GM18520 (cell line): Measurements from ENCODE around the gene VPS29.
"Not testable (repeated sequence)": the region's sequence is repeated elsewhere in the genome, so short reads cannot be mapped to it uniquely, and the experiment has no call there.

Experiments used
- ATAC-seq: cut with Tn5 transposase; IDR thresholded peaks from one replicate; pipeline ENCODE4 v1.9.1; 2021; ENCODE audit not compliant: unreplicated experiment

Gene VPS29

DNA sequence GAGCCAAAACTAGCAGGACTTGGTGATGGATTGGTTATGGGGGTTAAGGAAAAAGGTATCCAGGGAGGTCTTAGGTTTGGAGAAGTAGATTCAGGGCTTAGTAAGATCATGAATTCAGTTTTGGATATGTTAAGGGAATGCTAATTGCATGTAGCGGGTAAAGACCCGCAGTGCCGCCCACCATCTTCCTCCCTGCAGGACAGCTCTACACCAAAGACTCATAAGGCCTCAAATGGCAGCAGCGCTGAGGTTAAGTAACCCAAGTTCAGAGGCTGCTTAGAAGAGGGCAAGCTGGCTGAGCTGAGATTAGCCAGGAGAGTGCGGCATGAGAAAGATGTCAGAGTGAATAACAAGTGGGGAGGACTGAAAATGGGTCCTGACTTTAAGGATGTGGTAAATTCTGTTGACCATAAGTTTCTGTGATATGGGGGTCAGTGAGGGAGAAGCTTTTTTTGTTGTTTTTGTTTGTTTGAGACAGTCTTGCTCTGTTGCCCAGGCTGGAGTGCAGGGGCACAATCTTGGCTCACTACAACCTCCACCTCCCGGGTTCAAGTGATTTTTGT lies 26.4 kb upstream of the VPS29 start:
- ATAC-seq, result no peak

DNA sequence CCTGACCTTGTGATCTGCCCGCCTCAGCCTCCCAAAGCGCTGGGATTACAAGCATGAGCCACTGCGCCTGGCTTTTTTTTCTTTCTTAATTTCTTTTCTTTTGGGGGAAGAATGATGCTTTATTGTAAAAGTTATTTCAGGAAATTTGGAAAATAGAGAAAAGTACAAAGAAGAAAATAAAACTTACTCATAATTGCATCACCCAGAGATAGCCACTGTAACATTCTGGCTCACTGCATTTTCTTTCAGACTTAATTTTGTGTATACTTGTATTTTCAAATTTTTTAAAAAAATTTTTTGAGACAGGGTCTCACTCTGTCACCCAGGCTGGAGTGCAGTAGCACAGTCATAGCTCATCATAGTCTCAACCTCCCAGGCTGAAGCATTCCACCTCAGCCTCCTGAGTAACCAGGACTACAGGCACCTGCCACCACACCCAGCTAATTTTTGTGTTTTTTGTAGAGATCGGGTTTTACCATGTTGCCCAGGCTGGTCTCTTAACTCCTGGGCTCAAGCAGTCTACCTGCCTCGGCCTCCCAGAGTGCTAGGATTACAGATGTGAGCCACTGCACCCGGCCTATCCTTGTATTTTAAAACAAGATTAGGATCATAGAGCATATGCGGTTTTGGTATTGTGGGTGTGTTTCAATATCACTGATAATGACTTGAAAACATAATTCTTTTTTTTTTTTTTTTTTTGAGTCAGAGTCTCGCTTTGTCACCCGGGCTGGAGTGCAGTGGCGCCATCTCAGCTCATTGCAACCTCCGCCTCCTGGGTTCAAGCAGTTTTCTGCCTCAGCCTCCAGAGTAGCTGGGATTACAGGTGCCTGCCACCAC lies 19.2 kb upstream of the VPS29 start:
- not testable (repeated sequence) for ATAC-seq

DNA sequence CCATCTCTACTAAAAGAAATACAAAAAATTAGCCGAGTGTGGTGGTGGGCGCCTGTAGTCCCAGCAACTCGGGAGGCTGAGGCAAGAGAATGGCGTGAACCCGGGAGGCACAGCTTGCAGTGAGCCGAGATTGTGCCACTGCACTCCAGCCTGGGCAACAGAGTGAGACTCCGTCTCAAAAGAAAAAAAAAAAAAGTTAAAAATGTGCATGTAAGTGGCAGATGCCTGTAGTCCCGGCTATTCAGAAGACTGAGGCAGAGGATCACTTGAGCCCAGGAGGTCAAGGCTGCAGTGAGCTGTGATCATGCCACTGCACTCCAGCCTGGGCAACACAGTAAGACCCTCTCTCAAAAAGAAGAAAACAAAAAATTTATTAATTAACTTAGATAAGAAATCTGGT lies 16.1 kb upstream of the VPS29 start:
- not testable (repeated sequence) for ATAC-seq

DNA sequence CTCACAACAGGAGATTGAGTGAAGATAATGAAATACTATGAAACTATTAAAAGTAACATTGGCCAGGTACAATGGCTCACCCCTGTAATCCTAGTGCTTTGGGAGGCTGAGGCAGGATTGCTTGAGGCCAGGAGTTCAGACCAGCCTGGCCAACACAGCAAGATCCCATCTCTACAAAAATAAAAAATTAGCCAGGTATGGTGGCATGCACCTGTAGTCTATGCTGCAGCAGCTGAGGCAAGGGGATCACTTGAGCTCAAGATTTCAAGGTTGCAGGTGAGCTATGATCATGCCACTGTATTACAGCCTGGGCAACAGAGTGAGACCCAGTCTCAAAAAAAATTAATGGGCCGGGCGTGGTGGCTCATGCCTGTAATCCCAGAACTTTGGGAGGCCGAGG lies 15.1 kb upstream of the VPS29 start:
- no peak for ATAC-seq

DNA sequence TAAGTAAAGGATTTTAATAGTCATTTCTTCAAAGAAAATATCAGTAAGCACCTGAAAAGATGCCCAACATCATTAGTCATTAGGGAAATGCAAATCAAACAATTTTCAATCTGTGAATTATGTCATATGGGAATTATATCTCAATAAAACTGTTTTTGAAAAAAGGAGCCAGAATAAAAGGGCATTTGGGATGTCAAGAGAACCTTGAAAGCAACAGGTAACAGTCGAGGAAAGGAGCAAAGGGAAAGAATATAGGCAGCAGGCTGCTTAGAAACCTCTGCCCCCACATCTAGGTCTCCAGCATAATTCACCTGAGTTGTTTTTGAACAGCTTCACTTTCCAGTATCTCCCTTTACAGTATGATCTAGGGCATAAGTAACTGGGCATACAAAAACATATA lies 12.5 kb upstream of the VPS29 start:
- ATAC-seq, result no peak

DNA sequence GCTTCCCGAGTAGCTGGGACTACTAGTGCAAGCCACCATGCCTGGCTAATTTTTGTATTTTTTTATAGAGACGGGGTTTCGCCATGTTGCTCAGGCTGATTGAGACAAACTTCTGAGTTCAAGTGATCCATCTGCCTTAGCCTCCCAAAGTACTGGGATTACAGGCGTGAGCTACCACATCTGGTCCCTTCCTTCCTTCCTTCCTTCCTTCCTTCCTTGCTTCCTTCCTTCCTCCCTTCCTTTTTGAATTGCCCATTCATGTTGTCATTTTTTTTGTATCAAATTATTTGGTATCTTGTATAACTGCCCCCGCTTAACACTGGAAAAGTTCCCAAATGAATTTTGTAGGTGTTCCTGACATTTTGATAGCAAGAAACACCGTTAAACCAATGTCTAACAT lies 11.9 kb upstream of the VPS29 start:
- no peak for ATAC-seq

DNA sequence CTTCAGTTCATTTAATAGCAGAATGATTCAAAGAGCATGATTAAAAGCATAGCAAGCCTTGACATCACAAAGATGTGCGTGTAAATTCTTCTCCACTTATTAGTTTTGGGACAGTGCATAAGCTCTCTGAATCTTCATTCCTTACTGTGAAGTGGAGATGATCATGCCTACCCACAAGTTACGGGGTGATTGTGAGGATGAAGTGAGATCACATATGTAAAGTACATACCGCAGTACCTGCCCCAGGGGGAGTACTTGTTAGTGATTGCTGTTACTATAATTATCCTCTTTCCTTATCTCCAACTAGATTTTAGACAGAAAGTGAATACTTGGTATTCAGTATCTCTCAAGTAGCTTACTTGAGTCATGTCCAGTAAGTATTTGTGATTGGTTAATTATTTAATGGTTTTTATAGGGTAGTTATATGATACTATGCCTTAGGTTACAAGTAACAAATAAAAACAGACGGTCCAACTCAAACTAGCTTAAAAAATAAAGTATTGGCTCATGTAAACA lies 6.2 kb upstream of the VPS29 start:
- no peak for ATAC-seq

DNA sequence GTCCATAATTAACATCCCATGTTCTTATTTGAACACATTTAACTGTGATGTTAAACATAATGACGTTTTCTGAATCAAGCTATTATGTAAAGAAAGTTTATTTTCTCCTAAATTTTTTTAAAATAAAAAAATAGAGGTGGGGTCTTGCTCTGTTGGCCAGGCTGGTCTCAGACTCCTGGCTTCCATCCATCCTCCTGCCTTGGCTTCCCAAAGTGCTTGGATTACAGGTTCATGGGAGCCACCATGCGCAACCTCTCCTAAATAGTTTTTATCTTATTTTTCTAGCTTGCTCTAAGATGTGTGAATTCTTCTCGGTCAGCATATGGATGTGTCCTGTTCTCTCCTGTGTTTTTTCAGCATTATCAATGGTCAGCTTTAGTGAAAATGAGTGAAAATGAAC lies 3.4 kb upstream of the VPS29 start:
- ATAC-seq, result no peak

DNA sequence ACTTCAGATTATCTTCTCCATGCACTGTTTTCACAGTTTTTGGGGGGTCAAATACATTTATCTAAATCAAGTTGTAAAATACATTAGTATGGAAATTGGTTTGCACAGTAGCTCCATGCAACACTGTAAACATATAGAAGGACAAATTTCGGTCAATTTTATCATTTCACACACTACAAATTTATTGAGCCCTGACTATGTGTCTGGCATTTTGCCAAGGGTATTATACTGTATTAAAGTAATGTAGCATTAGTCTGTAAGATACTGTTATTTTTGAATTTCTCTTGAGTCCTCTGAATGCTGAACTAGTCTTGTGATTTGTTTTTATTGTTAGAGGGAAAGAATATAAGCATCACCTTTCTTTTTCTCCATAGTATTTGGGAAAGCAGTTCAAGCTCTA lies 1.5 kb upstream of the VPS29 start:
- no peak for ATAC-seq

DNA sequence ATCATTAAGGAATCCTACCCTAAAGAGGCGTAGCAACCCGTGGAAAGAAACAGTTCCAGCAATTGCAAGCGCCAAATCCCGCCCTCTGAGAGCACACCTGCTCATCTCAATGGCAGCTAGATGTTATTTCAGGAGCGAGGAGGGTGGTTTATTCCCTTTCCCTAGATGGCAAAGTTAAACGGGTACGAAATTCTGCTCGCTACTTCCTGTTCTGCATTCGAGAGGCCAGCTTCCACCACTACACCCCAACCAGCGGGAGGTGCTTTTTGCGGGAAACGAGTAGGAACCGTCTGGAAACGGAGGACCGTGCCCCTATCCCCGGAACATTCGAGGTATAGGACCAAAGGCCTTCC lies 536 bp downstream of the VPS29 start:
- peak; percentile 12 for ATAC-seq

DNA sequence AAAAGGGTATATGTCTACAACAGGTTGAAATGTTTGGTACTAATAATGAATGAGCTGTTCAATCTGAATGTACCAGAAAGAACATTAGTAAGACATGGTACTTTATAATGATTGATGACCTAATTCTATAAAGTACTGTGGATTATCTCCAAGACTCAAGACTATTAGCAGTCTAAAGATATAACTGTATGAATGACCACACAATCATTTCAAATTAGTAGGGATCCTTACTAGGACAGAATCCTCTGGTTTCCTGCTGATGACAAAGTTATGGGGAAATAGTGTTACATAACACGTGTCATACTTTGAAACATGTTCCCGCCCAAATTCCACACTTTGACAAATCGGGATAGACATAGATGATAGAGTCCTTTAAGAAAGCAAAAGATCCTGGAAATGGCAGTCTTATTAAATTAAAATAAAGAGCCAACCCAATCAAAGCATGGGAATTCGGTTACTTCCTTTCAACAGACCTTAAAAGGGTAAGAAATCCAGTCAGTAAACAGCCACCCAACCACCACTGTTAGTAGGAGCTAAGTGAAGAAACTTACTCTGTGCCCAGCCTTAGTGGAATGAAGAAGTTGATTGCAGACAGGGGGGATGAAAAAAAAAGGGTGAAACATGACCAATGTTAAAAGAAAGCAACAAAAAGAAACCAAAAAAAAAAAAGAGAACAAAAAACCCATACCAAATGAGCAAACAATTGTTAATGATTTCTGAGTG lies 2.8 kb downstream of the VPS29 start:
- ATAC-seq, result no peak

DNA sequence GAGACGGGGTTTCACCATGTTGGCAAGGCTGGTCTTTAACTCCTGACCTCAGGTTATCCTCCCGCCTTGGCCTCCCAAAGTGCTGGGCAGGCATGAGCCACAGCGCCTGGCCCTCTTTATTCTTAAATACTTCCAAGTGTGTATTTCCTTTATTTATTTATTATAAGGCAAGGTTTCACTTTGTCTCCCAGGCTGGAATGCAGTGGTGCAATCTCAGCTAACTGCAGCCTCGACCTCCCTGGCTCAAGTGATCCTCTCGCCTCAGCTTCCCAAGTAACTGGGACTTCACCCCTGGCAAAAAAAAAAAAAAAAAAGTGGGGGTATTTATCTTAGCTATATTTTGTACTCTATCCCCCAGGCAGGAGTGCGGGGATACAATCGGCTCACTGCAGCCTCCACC lies 26.5 kb downstream of the VPS29 start:
- no peak for ATAC-seq

DNA sequence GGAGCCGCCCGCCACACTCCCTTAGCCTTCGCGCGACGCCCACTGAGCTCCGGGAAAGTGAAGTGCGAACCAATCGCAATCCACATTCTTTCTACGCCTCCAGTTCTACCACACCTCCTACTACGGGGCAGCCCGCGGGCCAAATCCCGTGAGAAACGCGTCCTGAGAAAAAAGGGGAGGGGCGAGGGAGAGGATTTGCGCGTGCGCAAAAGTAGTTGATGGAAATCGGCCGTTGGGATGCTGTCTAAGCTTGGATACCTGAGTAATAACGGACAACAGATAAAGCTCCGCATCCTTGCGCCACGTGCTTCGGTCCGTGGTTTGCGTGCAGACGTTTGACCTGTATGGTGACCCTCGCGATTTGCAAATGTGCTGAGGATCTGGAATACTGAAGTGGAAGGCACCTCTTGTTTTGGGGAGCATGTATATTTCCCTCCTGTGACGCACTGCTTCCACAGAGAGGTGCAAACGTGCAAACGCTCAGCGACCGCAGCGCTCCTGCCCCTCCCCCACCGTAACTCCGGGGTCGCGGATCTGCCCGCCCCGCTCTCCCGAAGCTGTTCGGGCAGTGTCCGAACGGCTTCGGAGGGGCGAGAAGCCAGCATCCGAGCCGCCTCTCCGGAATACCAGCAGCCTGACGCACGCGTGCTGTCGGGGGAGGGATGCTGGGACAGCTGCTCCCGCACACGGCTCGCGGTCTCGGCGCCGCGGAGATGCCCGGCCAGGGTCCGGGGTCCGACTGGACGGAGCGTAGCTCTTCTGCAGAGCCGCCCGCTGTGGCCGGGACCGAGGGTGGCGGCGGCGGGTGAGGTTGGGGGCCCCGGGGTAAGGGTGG lies 33.5 kb downstream of the VPS29 start, which contains the start of the genes FAM216A and GPN3:
Gene FAM216A (plus strand): TSS at position 632 of the 835 bp plus-strand sequence. CDS start 31 bp downstream, at position 663.
Gene GPN3 (minus strand): TSS at position 44 of the 835 bp plus-strand sequence. CDS start 54 bp downstream, outside the sequence.
- ATAC-seq, result peak; percentile 72

DNA sequence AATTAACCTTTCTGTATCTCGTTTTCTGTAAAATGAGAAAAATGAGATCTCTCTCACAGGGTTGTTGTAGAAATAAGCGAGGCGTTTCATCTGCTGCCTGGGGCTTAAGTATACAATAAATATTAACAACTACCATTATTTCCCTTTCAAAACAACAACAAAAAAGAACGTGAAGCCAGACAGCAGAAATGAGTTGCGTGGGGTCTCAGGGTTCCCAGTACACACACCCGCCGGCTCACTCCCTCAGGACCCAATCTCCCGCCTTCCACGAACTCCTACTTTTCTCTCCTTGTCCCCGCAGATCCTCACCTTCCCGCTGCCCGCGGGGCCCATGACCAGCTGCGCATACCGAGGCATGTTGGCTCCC lies 34.1 kb downstream of the VPS29 start:
- no peak for ATAC-seq

DNA sequence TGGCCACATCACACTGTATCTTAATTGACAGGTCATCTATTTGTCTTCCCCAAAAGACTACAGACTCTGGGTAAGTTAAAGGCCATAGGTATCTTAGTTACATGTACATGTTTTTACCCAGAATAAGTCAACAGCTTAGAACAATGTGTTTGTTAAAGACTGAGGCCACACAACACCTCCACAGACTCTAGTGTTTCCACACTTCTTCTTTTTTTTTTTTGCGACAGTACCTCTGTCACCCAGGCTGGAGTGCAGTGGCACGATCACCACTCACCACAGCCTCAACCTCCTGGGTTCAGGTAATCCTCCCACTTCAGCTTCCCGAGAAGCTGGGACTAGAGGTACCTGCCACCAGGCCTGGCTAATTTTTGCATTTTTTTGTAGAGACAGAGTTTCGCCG lies 35.1 kb downstream of the VPS29 start:
- ATAC-seq, result no peak

DNA sequence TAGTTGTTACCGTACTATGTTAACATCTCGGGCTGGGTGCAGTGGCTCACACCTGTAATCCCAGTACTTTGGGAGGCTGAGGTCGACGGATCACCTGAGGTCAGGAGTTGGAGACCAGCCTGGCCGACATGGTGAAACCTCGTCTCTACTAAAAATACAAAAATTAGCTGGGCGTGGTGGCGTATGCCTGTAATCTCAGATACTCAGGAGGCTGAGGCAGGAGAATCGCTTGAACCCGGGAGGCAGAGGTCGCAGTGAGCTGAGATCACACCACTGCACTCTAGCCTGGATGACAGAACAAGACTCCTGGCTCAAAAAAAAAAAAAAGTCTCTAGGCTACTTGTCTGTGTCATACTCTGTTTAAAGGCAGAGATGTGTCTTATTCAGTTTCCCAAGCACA lies 36.1 kb downstream of the VPS29 start:
- not testable (repeated sequence) for ATAC-seq

DNA sequence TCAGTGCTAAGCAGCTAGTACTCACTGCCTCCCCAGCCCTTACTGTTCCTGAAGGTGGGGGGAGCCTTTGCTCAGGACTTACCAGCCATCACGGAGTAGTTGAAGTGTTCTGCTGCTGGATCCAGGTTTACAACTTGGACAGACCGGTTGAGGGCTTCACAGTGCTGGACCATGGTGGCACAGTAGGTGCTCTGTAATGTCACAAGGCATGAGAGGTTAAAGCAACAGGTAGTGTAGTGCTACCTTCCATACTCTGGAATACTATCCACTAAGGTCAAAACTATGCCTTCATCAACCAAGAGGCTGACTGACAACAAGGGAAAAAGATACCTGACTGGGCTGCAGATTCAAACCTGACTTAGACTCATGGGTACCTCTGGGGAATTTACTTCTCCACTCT lies 36.9 kb downstream of the VPS29 start:
- ATAC-seq, result no peak

DNA sequence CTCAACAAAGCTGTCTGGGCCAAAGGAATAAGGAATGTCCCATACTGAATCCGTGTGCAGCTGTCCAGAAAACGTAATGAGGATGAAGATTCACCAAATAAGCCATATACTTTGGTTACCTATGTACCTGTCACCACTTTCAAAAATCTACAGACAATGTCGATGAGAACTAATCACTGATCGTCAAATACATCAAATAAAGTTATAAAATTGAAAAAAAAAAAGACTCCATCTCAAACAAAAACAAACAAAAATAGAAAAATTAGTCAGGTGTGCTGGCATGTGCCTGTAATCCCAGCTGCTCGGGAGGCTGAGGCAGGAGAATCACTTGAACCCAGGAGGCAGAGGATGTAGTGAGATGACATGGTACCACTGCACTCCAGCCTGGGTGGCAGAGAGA lies 40.7 kb downstream of the VPS29 start:
- not testable (repeated sequence) for ATAC-seq

DNA sequence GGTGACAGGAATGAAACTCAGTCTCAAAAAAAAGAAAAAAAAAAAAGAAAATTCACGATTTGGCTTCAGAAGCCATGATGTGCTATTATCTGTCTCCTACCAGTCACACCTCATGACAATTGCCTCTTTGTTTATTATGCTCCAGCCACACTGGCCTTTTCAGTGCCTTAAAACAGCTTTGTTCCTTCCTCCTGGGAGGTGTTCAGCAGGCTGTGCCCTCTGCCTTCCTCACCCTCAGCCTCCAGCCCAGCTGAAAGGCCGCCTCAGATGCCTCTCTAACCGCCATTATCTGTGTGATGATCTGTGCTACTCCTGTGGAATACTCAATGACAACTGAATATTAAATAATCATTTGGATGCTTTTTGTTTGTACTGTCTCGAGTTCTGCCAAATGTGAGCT lies 43.2 kb downstream of the VPS29 start:
- no peak for ATAC-seq

DNA sequence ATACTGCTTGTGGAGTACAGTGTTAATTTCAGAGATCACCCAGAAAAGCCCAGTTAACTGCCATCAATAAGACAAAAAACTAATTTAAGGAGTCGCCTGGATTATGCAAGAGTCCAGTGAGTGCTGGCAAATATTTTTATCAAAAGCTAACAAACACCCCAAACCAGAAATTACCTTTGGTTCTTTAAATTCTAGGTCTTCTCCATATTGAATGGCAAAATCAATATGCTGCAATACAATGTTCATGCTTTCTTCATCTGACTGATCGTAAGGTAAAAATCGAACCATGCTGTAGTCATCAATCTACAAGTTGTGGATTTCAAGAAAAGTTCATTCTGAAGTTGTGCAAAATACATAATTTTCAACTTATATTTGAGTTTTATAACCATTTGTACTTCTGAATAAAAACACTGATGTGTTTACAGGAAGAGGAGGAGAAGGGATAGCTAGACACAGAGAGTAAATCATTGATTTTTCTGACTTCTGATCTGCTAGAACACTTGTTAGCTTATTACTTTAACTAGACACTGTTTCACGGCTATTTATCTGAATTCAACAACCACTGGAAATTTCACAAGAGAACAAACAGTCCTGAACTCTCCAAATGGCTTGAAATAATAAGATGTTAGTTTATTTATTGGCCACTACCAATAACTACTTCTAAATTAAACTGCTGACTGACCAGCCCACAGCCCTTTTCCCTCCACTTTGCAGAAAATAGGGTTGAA lies 48.2 kb downstream of the VPS29 start:
- no peak for ATAC-seq
